Measurements from ENCODE around the gene CFAP20.

Gene CFAP20

GRCh38 chr16:58123896-58124600, 5.1 kb downstream of the CFAP20 start:
- peak; percentile 17 for DNase-seq

GRCh38 chr16:58121132-58121531, 8.0 kb downstream of the CFAP20 start:
- DNase-seq = no peak

- DNase-seq = no peak
These were observed 8.9 kb downstream of the CFAP20 start for GRCh38 chr16:58120234-58120633.

GRCh38 chr16:58119509-58119845, 9.7 kb downstream of the CFAP20 start:
- DNase-seq = no peak

GRCh38 chr16:58118801-58119508, 10.2 kb downstream of the CFAP20 start:
- no peak for DNase-seq

GRCh38 chr16:58116529-58116928, 12.7 kb downstream of the CFAP20 start:
- no peak for DNase-seq

GRCh38 chr16:58116081-58116480, 13.1 kb downstream of the CFAP20 start:
- no peak for DNase-seq

GRCh38 chr16:58114827-58115825, 14.1 kb downstream of the CFAP20 start:
- DNase-seq = peak; percentile 50

- no peak for DNase-seq
These were observed 17.9 kb downstream of the CFAP20 start for GRCh38 chr16:58111302-58111627.

GRCh38 chr16:58110571-58111301, 18.4 kb downstream of the CFAP20 start:
- DNase-seq = no peak

GRCh38 chr16:58109881-58110280, 19.3 kb downstream of the CFAP20 start:
- DNase-seq = no peak

GRCh38 chr16:58109330-58109729, 19.9 kb downstream of the CFAP20 start:
- DNase-seq = no peak

GRCh38 chr16:58107709-58108108, 21.5 kb downstream of the CFAP20 start:
- no peak for DNase-seq

GRCh38 chr16:58107228-58107627, 22.0 kb downstream of the CFAP20 start:
- DNase-seq = no peak

- DNase-seq = no peak
These were observed 23.6 kb downstream of the CFAP20 start for GRCh38 chr16:58105631-58106030.

- no peak for DNase-seq
These were observed 26.4 kb downstream of the CFAP20 start for GRCh38 chr16:58102665-58103392.

- DNase-seq = no peak
These were observed 29.3 kb downstream of the CFAP20 start for GRCh38 chr16:58099956-58100300.

GRCh38 chr16:58099097-58099955, 29.9 kb downstream of the CFAP20 start:
- no peak for DNase-seq

GRCh38 chr16:58098207-58099096, 30.7 kb downstream of the CFAP20 start:
- peak; percentile 19 for DNase-seq

GRCh38 chr16:58096249-58096648, 32.9 kb downstream of the CFAP20 start:
- DNase-seq = no peak
